Endothelial cell of umbilical vein (primary cell): ENCODE results near the gene PHC3. TPM values are rescaled to one million over a fixed set of nuclear protein-coding genes. Genes with fewer than 3 reads are reported as not detected.
"Not testable (repeated sequence)": the region's sequence is repeated elsewhere in the genome, so short reads cannot be mapped to it uniquely, and the experiment has no call there.

Source experiments
- BruUV-seq: library from RNA; stranded (reverse); fragments of 400-500 nt; replicated peaks from 2 replicates; lab custom pipeline; 2021; lab: Mats Ljungman, UMichigan
- CTCF ChIA-PET: fragments of 300-600, 350-600 bp; sonication (Branson Sonifier 250); formaldehyde crosslinking; loops from one replicate; lab custom pipeline; 2021; ENCODE audit warnings: antibody characterized with exemption, inconsistent platforms; lab: Charles Lee
- POLR2A ChIA-PET: fragments of 300-600, 350-600 bp; sonication (Branson Sonifier 250); formaldehyde crosslinking; loops from one replicate; lab custom pipeline; 2021; ENCODE audit warnings: antibody characterized with exemption, inconsistent platforms; lab: Charles Lee
- DNase-seq: peaks from one replicate; pipeline ENCODE4 v3.0.0-alpha.2; 2011; ENCODE audit warnings: low read depth, low spot score
- FAIRE-seq: peaks from 2 replicates; lab custom pipeline; 2011; peaks lifted over from hg19 to GRCh38; lab: Jason Lieb, UNC
- H2AFZ ChIP-seq: 2 replicates; pipeline ENCODE4 v1.6.0; 2012; ENCODE audit warnings: low read depth, low read length, control low read depth, inconsistent platforms
- H3K27ac ChIP-seq: 2 replicates; pipeline ENCODE4 v1.5.1; 2011; ENCODE audit warnings: low read depth, mild to moderate bottlenecking, control low read depth, low read length, moderate library complexity; ENCODE audit not compliant: insufficient read depth
- H3K27me3 ChIP-seq, 2 experiments: 2 replicates each; pipeline versions ENCODE4 v1.6.0 to v1.6.1; 2011; ENCODE audit warnings: low read length in 2 of 2, mixed read lengths in 1 of 2; ENCODE audit not compliant: control insufficient read depth in 2 of 2, insufficient read depth in 2 of 2
- H3K36me3 ChIP-seq, 2 experiments: 2 replicates in 1 of 2; 3 replicates in 1 of 2; pipeline ENCODE4 v1.5.1; 2011; ENCODE audit warnings: low read length in 2 of 2, mild to moderate bottlenecking in 1 of 2, moderate library complexity in 1 of 2; ENCODE audit not compliant: control insufficient read depth in 2 of 2, insufficient read depth in 2 of 2; ENCODE audit errors: extremely low read depth in 1 of 2
- H3K4me1 ChIP-seq: 3 replicates; pipeline ENCODE4 v1.5.1; 2011; ENCODE audit warnings: mild to moderate bottlenecking, low read length; ENCODE audit not compliant: control insufficient read depth, insufficient read depth; ENCODE audit errors: extremely low read depth
- H3K4me2 ChIP-seq: 2 replicates; pipeline ENCODE4 v1.6.1; 2011; ENCODE audit warnings: low read length, control low read depth, mixed read lengths; ENCODE audit not compliant: insufficient read depth
- H3K4me3 ChIP-seq, 3 experiments: fragments of 200-600 bp in 1 of 3; sonication (generic), shearing (Covaris generic) in 1 of 3; replicated peaks in 1 of 3; 2 replicates each; pipeline ENCODE4 v1.5.1; 2011 to 2016; ENCODE audit warnings: control low read depth in 3 of 3, low read length in 3 of 3, mild to moderate bottlenecking in 2 of 3, inconsistent platforms in 1 of 3, low read depth in 1 of 3, moderate library complexity in 1 of 3; ENCODE audit not compliant: insufficient read depth in 1 of 3
- H3K79me2 ChIP-seq: 2 replicates; pipeline ENCODE4 v1.6.0; 2012; ENCODE audit warnings: low read length, inconsistent platforms; ENCODE audit not compliant: control insufficient read depth, insufficient read depth
- H3K9ac ChIP-seq: replicated peaks from 2 replicates; pipeline ENCODE3; 2011; ENCODE audit warnings: low read length, control low read depth; ENCODE audit not compliant: insufficient read depth; ENCODE audit errors: extremely low read depth
- H3K9me1 ChIP-seq: replicated peaks from 3 replicates; pipeline ENCODE4 v1.6.0; 2011; ENCODE audit warnings: mild to moderate bottlenecking, low read length; ENCODE audit not compliant: control insufficient read depth, insufficient read depth; ENCODE audit errors: extremely low read depth
- H3K9me3 ChIP-seq: replicated peaks from 2 replicates; pipeline ENCODE4 v1.5.1; 2012; ENCODE audit warnings: low read length, inconsistent platforms; ENCODE audit not compliant: control insufficient read depth, insufficient read depth
- H4K20me1 ChIP-seq: replicated peaks from 2 replicates; pipeline ENCODE3; 2011; ENCODE audit warnings: mild to moderate bottlenecking, low read length; ENCODE audit not compliant: control insufficient read depth, insufficient read depth; ENCODE audit errors: extremely low read depth
- EZH2 ChIP-seq: IDR thresholded peaks from 2 replicates; pipeline ENCODE4 v1.6.1; 2012; ENCODE audit warnings: borderline replicate concordance, low read depth, mild to moderate bottlenecking, moderate library complexity, low read length, inconsistent platforms; ENCODE audit not compliant: severe bottlenecking
- JUN ChIP-seq: IDR thresholded peaks from 2 replicates; pipeline ENCODE4 v1.6.1; 2011; ENCODE audit warnings: borderline replicate concordance, low read depth; ENCODE audit not compliant: insufficient read length, insufficient read depth
- MYC ChIP-seq: IDR thresholded peaks from one replicate; pipeline ENCODE4 v1.6.1; 2011; ENCODE audit warnings: mild to moderate bottlenecking, low read depth, low read length
- POLR2A ChIP-seq: IDR thresholded peaks from 2 replicates; pipeline ENCODE4 v1.6.1; 2012; ENCODE audit warnings: low read depth, mild to moderate bottlenecking, control low read depth, low read length
- dilution Hi-C: fragments of 300-500 bp; cut with MboI; formaldehyde crosslinking; loops from one replicate; pipeline ENCODE4 v1.15.0; 2019; ENCODE audit warnings: low sequenced_read_pairs; ENCODE audit not compliant: extremely low pct_ligation_motif_present
- intact Hi-C: fragments of 100-400 bp; cut with micrococcal nuclease; formaldehyde crosslinking; loops from one replicate; pipeline ENCODE4 v1.10.0; 2022
- polyA plus RNA-seq, 4 experiments: library from polyadenylated mRNA; depleted of rRNA in 3 of 4; stranded (reverse) in 3 of 4; unstranded in 1 of 4; fragments of >200 nt; gene quantifications; 2 replicates each; pipeline versions ENCODE4 v1.2.1 to v1.2.3, GENCODE V29; 2011 to 2012; ENCODE audit warnings: missing spikeins in 1 of 4
- total RNA-seq: library from RNA; stranded (reverse); gene quantifications from 2 replicates; pipeline ENCODE4 v1.2.3, GENCODE V29; 2021
- TF ChIP-seq, protein P1 (sequence below): IDR thresholded peaks from 2 replicates; pipeline ENCODE4 v1.6.1; 2011; ENCODE audit not compliant: insufficient read depth, insufficient read length
- TF ChIP-seq, protein P2 (sequence below), 2 donors: IDR thresholded peaks; 1 replicate in 1 of 2; 2 replicates in 1 of 2; pipeline ENCODE4 v1.5.1; 2011; ENCODE audit warnings: low read length in 2 of 2, mild to moderate bottlenecking in 2 of 2, moderate library complexity in 2 of 2, control low read depth in 1 of 2, inconsistent platforms in 1 of 2, low read depth in 1 of 2; ENCODE audit not compliant: insufficient read depth in 1 of 2; ENCODE audit errors: extremely low read depth in 1 of 2

The PHC3 gene
- total and polyA plus RNA-seq, 2 donors (not counting 3 experiments of a cell fraction or from before 2014, with no cell fraction given), result 35.7 to 45.8 TPM

DNA sequence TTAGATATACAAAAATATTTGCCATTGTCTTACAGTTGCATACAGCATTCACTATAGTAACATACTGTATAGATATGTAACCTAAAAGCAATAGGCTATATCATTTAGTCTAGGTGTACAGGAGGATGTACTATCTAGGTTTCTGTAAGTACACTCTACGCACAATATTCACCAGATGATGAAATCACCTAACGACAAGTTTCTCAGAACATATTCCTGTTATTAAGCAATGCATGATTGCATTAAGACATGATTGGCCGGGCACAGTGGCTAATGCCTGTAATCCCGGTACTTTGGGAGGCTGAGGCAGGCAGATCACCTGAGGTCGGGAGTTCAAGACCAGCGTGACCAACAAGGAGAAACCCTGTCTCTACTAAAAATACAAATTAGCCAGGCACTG, 26.2 kb upstream of the PHC3 start:
- POLR2A ChIA-PET, result no interaction called here
- CTCF ChIA-PET, result no interaction called here

DNA sequence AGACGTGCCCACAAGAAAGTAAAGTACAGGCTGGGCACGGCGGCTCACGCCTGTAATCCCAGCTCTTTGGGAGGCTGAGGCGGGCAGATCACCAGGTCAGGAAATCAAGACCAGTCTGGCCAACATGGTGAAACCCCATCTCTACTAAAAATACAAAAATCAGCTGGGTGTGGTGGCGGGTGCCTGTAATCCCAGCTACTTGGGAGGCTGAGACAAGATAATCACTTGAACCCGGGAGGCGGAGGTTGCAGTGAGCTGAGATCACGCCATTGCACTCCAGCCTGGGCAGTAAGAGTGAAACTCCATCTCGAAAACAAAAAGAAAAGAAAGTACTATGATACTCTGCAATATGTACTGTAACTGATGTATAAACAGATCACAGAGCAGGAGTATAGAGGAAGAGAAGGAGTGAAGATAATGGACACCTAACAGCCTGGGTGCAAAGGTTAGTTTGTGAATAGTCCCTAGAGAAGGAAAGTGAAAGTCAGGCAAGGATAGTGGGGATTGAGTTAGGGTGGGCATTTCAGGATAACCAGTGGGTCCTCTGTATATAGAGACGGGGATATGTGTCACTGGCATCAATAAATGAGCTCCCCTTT, 24.7 kb upstream of the PHC3 start:
- H3K36me3 ChIP-seq, H3K4me3 ChIP-seq, H3K9me3 ChIP-seq, H3K9ac ChIP-seq, H3K4me1 ChIP-seq, H3K4me2 ChIP-seq, intact Hi-C loops, H3K27ac ChIP-seq, H3K27me3 ChIP-seq, dilution Hi-C loops, BruUV-seq, DNase-seq, H2AFZ ChIP-seq, H3K9me1 ChIP-seq, POLR2A ChIA-PET, H4K20me1 ChIP-seq, H3K79me2 ChIP-seq, FAIRE-seq: not testable (repeated sequence)
- CTCF ChIA-PET, result interaction anchor here (0.7 to 1.1 kb wide), 3 partner anchors 17 to 85 kb away, joined by 3 read pairs; partner anchors contain the start of gene PHC3

More for the DNA sequence above, 26.2 kb upstream of the PHC3 start:
- FAIRE-seq (no peak), DNase-seq (no peak)
- Histone ChIP-seq H3K9me3 (no peaks in the 10 kb centered on the region), H3K27ac (no peak overlapping the region), H3K4me1 (no peaks in the 10 kb centered on the region), H3K9ac (no peak overlapping the region), H3K79me2 (no peaks in the 10 kb centered on the region), H2AFZ (no peak overlapping the region), H3K27me3 (peaks cover 0 to 3% of the 10 kb centered on the region in 2 experiments), H3K36me3 (no peaks in the 10 kb centered on the region), H3K4me3 (no peak overlapping the region), H3K9me1 (no peaks in the 10 kb centered on the region), H4K20me1 (no peaks in the 10 kb centered on the region), H3K4me2 (no peak overlapping the region)
- dilution Hi-C loops, result no loop called here
- no peak for TF ChIP-seq JUN
- no peak for TF ChIP-seq POLR2A
- no peak for TF ChIP-seq MYC
- TF ChIP-seq EZH2, result no peak
- TF ChIP-seq, protein P1, sequence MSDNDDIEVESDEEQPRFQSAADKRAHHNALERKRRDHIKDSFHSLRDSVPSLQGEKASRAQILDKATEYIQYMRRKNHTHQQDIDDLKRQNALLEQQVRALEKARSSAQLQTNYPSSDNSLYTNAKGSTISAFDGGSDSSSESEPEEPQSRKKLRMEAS, result no peak
- TF ChIP-seq, protein P2, sequence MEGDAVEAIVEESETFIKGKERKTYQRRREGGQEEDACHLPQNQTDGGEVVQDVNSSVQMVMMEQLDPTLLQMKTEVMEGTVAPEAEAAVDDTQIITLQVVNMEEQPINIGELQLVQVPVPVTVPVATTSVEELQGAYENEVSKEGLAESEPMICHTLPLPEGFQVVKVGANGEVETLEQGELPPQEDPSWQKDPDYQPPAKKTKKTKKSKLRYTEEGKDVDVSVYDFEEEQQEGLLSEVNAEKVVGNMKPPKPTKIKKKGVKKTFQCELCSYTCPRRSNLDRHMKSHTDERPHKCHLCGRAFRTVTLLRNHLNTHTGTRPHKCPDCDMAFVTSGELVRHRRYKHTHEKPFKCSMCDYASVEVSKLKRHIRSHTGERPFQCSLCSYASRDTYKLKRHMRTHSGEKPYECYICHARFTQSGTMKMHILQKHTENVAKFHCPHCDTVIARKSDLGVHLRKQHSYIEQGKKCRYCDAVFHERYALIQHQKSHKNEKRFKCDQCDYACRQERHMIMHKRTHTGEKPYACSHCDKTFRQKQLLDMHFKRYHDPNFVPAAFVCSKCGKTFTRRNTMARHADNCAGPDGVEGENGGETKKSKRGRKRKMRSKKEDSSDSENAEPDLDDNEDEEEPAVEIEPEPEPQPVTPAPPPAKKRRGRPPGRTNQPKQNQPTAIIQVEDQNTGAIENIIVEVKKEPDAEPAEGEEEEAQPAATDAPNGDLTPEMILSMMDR (IDR thresholded peaks at IDR 0.05; ENCODE audit: extremely low read depth in 1 of 2, insufficient read depth in 1 of 2, low read depth in 1 of 2, low read length in 2 of 2), result no peak
- intact Hi-C loops, result no loop called here
- no TSS peak for BruUV-seq
